GM12801 (cell line): Measurements from ENCODE around the gene SCG5.

ENCODE experiments used
- TF ChIP-seq, protein P1 (sequence below): IDR thresholded peaks from one replicate; pipeline ENCODE4 v1.5.1; 2011; ENCODE audit warnings: control low read depth; ENCODE audit not compliant: insufficient read length; ENCODE audit errors: extremely low read depth

Gene SCG5

DNA sequence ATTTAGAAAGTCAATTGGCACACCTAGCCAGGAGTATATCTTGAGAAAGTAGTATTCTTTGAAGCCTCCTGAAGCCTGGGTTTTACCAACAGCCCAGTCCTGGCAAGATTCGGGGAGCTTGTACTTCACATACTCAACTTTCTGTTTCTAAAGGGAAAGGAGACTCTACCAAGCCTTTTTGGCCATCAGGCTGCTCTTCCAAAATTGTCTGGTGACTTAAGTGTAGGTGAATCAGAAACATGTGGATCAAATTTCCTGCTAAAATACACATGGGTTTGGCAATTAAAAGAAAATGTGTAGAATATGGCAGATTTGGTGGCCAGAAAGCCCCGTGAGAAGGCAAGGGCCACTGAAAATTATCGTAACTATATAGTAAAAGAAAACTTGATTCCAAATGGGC, 60.4 kb downstream of the SCG5 start:
- TF ChIP-seq, protein P1, sequence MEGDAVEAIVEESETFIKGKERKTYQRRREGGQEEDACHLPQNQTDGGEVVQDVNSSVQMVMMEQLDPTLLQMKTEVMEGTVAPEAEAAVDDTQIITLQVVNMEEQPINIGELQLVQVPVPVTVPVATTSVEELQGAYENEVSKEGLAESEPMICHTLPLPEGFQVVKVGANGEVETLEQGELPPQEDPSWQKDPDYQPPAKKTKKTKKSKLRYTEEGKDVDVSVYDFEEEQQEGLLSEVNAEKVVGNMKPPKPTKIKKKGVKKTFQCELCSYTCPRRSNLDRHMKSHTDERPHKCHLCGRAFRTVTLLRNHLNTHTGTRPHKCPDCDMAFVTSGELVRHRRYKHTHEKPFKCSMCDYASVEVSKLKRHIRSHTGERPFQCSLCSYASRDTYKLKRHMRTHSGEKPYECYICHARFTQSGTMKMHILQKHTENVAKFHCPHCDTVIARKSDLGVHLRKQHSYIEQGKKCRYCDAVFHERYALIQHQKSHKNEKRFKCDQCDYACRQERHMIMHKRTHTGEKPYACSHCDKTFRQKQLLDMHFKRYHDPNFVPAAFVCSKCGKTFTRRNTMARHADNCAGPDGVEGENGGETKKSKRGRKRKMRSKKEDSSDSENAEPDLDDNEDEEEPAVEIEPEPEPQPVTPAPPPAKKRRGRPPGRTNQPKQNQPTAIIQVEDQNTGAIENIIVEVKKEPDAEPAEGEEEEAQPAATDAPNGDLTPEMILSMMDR = no peak

DNA sequence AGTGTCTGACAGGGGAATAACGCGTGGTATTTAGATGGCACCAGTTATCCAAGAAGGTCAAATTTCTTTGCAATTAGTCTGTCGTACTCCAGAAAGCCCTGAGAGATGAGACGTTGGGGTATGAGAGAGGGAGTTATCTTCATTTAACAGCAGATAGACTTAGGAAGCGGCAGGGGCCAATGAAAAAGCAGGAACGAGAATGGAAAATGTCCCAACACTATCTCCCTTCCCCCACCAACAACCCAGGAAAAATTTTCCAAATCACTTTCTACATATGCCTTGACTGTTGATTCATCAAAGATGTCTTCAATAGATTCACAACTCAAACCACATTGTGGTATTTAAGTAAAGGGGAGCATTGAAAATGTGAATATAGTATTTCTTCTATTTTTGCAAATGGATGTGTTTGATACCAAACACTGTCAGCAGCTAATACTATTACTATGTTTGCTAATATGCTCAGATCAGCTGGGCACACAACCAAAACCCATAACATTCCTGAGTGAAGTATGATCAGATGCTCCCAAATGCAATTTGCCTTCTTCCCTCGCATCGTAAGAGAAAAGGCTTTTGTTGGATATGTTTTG, 63.0 kb downstream of the SCG5 start:
- TF ChIP-seq, protein P1 = no peak

DNA sequence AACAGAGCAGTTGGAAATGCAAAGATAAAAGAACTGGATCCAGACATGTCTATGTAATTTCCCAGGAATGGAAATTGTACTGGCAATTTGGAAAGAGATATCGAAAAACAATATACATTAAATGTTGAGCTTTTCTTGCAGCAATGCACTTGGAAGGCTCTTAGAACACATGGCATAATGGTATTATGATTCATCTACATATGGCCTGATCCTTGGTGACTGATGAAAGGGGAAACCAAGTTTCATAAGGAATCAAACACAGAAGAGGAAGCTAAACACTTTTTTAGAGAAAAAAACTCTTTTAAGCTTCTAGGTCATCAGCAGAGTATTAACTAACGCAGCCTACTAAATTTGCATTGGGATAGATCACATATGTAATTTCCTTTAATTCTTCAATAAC, 63.9 kb downstream of the SCG5 start:
- TF ChIP-seq, protein P1 = no peak

DNA sequence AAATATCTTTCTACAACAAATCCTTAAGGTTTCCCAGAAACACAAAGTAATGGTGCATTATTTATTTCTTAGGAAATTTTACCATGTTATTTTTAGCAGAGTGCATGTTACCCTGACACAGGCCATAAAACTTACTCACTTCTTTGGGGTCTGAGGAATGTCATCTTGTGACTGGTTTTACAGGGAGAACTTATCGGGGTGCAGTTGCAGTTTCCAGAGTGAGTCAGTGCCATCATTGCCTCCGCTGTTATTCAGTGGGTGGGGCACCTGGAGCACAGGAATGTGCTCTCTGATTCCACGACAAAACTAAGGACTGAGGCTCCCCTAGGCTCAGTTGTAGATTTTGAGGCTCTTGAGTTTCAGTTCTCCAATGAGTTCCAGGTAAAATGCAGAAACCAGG, 65.2 kb downstream of the SCG5 start:
- TF ChIP-seq, protein P1 = no peak

DNA sequence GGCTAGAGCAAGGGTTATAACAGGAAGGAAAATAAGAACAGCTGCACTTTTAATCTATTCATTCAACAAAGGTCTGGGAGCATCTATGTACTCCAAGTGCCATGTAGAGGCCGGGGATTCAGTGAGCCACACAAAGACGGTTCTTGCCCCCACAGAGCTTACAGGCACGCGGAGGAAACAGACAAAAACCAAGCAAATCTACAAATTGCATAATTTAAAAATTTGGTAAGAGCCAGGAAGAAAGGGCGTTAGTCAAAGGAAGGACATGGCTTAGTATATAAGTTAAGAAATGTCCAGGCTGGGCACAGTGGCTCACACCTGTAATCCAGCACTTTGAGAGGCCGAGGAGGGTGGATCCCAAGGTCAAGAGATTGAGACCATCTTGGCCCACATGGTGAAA, 65.9 kb downstream of the SCG5 start:
- TF ChIP-seq, protein P1 = no peak

DNA sequence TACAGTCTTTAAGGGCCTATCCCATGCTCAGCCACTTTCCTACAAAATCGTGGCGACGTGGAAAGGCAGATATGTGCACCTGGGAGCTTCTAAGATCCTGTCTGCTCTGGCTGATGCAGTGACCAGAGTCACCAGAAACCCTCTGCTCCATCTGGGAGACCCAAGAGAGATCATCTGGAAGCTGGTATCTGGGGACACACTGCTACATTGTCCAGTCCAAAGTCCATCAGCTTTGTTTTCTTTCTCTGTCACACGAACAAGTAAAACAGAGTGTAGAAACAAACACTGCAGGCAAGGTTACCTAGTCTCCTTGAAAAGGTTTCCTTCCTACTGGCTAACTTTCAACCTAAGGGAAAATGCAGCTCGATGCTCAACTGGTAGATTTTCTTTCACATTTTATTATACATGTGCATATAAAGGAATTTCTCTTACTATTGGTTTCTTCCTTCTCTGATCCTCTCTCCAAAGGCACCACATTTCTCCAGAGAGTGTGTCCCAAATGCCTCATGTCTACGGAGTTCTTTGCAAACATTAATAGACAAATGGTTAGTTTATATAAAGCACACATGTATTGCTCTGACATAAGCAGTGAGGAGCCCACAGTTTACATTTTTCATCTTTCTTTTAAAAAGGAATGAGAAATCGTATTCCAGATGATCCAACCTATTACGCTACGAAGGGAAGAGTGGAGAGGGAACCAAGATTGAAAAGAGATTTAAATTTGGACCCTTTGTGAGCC, 68.0 kb downstream of the SCG5 start:
- TF ChIP-seq, protein P1 = no peak

DNA sequence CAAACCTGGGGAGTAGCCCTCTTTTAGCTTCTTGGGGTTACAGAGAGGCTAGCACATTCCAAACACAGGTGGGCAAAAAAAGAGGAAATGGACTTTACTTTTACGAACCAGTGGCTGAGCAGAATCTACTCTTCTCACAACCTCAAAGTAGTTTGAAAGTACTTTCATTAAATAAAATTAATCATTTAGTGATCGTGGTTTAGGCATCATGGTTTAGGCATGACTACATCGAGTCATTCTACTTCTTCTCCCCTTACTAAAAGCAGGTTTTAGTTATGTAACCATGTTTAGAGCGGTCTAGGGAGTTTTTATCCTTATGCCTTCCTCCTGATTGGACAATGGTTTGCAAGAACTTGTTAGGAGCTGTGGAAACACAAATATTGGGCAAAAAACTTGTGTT, 73.8 kb downstream of the SCG5 start:
- TF ChIP-seq, protein P1 = no peak
